Natural killer cell (primary cell): Measurements from ENCODE around the gene ATXN2L. TPM values are rescaled to one million over a fixed set of nuclear protein-coding genes. Genes with fewer than 3 reads are reported as not detected.

ENCODE experiments used
- ATAC-seq, 3 donors: fragments of 150-1000 bp in 2 of 3; fragments of 200-7000 bp in 1 of 3; cut with Tn5 transposase; 1 replicate in 1 of 3; 2 replicates in 2 of 3; pipeline ENCODE4 v1.10.0; 2021; ENCODE audit warnings: mild to moderate bottlenecking in 2 of 3, moderate library complexity in 2 of 3
- DNase-seq, 2 donors: peaks; one replicate each; pipeline versions ENCODE4 v3.0.0 to v3.0.0-alpha.2; 2013 to 2021; ENCODE audit warnings: mixed read lengths in 1 of 2
- H3K27ac ChIP-seq: one replicate; pipeline ENCODE4 v1.5.1; 2013; ENCODE audit warnings: mild to moderate bottlenecking, low read length
- H3K27me3 ChIP-seq: one replicate; pipeline ENCODE4 v1.6.1; 2013; ENCODE audit warnings: low read length; ENCODE audit not compliant: control insufficient read depth, insufficient read depth
- H3K36me3 ChIP-seq: one replicate; pipeline ENCODE4 v1.6.1; 2013; ENCODE audit warnings: low read length; ENCODE audit not compliant: control insufficient read depth, insufficient read depth
- H3K4me1 ChIP-seq: one replicate; pipeline ENCODE4 v1.6.1; 2013; ENCODE audit warnings: low read length; ENCODE audit not compliant: control insufficient read depth, insufficient read depth
- H3K4me3 ChIP-seq: one replicate; pipeline ENCODE4 v1.5.1; 2013; ENCODE audit warnings: low read length
- H3K9me3 ChIP-seq: one replicate; pipeline ENCODE4 v1.6.1; 2013; ENCODE audit warnings: low read length; ENCODE audit not compliant: control insufficient read depth, insufficient read depth
- H3K27ac Mint-ChIP-seq, 2 donors: one replicate each; pipeline ENCODE4 v1.8.0; 2022; ENCODE audit warnings: mild to moderate bottlenecking in 2 of 2, mixed read lengths in 2 of 2, moderate library complexity in 1 of 2
- H3K27me3 Mint-ChIP-seq, 2 donors: one replicate each; pipeline ENCODE4 v1.8.0; 2022; ENCODE audit warnings: low read depth in 2 of 2, mixed read lengths in 2 of 2
- H3K36me3 Mint-ChIP-seq: one replicate; pipeline ENCODE4 v1.8.0; 2022; ENCODE audit warnings: mixed read lengths
- H3K4me1 Mint-ChIP-seq, 2 donors: one replicate each; pipeline ENCODE4 v1.8.0; 2022; ENCODE audit warnings: mixed read lengths in 2 of 2
- H3K4me3 Mint-ChIP-seq: one replicate; pipeline ENCODE4 v1.8.0; 2022; ENCODE audit warnings: mild to moderate bottlenecking, moderate library complexity, mixed read lengths
- H3K9me3 Mint-ChIP-seq, 2 donors: one replicate each; pipeline ENCODE4 v1.8.0; 2022; ENCODE audit warnings: mixed read lengths in 2 of 2
- CTCF ChIP-seq: fragments of 200-600 bp; IDR thresholded peaks from one replicate; pipeline ENCODE4 v1.8.0; 2022; ENCODE audit warnings: antibody characterized with exemption
- WGBS: methylation state at CpG from one replicate; pipeline ENCODE4 v1.1.7; 2013; ENCODE audit warnings: missing lambda C conversion rate; ENCODE audit not compliant: insufficient coverage; 5-methylcytosine and 5-hydroxymethylcytosine counted together
- intact Hi-C: fragments of 100-400 bp; cut with micrococcal nuclease; formaldehyde crosslinking; loops from one replicate; pipeline ENCODE4 v1.14.2; 2022
- total RNA-seq, 4 donors: library from RNA; stranded (reverse); fragments of 120-200 nt in 1 of 4; gene quantifications; one replicate each; pipeline versions ENCODE4 v1.2.3 to v1.2.4, GENCODE V29; 2013 to 2022

ATXN2L gene
- total RNA-seq, 3 donors from 2014 or later (not counting 1 experiment from before 2014, with no cell fraction given) = 350 to 451 (median 416) TPM

- no peak overlapping the region for H3K4me3 Mint-ChIP-seq
- TF ChIP-seq CTCF = no peak
- Histone ChIP-seq H3K36me3 (peaks cover 74% of the 10 kb centered on the region), H3K9me3 (no peaks in the 10 kb centered on the region), H3K27ac (no peak overlapping the region), H3K4me1 (no peaks in the 10 kb centered on the region), H3K4me3 (no peak overlapping the region), H3K27me3 (no peaks in the 10 kb centered on the region)
- WGBS = 97% methylated on average over 25 of the region's 25 CpGs
- H3K9me3 Mint-ChIP-seq = no peaks in the 10 kb centered on the region
- H3K4me1 Mint-ChIP-seq = peaks cover 6 to 25% of the 10 kb centered on the region in 2 donors
- peaks cover 20% of the 10 kb centered on the region for H3K36me3 Mint-ChIP-seq
- intact Hi-C loops = no loop called here
- DNase-seq (no peak), ATAC-seq (peak in 1 of 3 donors; percentile 9)
- H3K27ac Mint-ChIP-seq = peak overlapping the region in 1 of 2 donors; percentile 84
- no peaks in the 10 kb centered on the region for H3K27me3 Mint-ChIP-seq
Observed at GRCh38 chr16:28834873-28835863, 12.4 kb downstream of the ATXN2L start.

- TF ChIP-seq CTCF = no peak
- Histone ChIP-seq H3K36me3 (peaks cover 65% of the 10 kb centered on the region), H3K9me3 (no peaks in the 10 kb centered on the region), H3K4me1 (no peaks in the 10 kb centered on the region), H3K4me3 (no peak overlapping the region), H3K27ac (no peak overlapping the region), H3K27me3 (no peaks in the 10 kb centered on the region)
- Mint-ChIP-seq H3K4me1 (peaks cover 6 to 25% of the 10 kb centered on the region in 2 donors), H3K27ac (no peak overlapping the region), H3K4me3 (no peak overlapping the region), H3K36me3 (peaks cover 20% of the 10 kb centered on the region), H3K27me3 (no peaks in the 10 kb centered on the region), H3K9me3 (no peaks in the 10 kb centered on the region)
- ATAC-seq (peak in 1 of 3 donors; percentile 12), DNase-seq (no peak)
- intact Hi-C loops = no loop called here
- WGBS = 96% methylated on average over 25 of the region's 25 CpGs
Observed at GRCh38 chr16:28835864-28836760, 13.3 kb downstream of the ATXN2L start.

- WGBS = 89% methylated on average over 4 of the region's 8 CpGs
- no peak for TF ChIP-seq CTCF
- ATAC-seq = no peak
- Histone ChIP-seq H3K36me3 (peaks cover 59% of the 10 kb centered on the region), H3K9me3 (no peaks in the 10 kb centered on the region), H3K27ac (no peak overlapping the region), H3K4me1 (no peaks in the 10 kb centered on the region), H3K27me3 (no peaks in the 10 kb centered on the region), H3K4me3 (no peak overlapping the region)
- DNase-seq = no peak
- Mint-ChIP-seq H3K4me3 (no peak overlapping the region), H3K27ac (no peak overlapping the region), H3K27me3 (no peaks in the 10 kb centered on the region), H3K9me3 (no peaks in the 10 kb centered on the region), H3K36me3 (peaks cover 20% of the 10 kb centered on the region), H3K4me1 (peaks cover 6 to 25% of the 10 kb centered on the region in 2 donors)
- intact Hi-C loops = no loop called here
Observed at GRCh38 chr16:28836761-28837064, 13.9 kb downstream of the ATXN2L start.
